Sigmoid colon (tissue), 7 donors: ENCODE measurements around the gene GNG14. TPM values are rescaled to one million over a fixed set of nuclear protein-coding genes. Genes with fewer than 3 reads are reported as not detected.
"Not testable (repeated sequence)": the region's sequence is repeated elsewhere in the genome, so short reads cannot be mapped to it uniquely, and the experiment has no call there.

ENCODE experiments used
- DNase-seq: peaks from one replicate; pipeline ENCODE4 v3.0.0-alpha.2; 2019
- H3K27ac ChIP-seq, 4 donors: fragments of 200-600 bp; sonication (generic); one replicate each; pipeline ENCODE4 v1.5.1; 2016 to 2019; ENCODE audit warnings: mild to moderate bottlenecking in 1 of 4
- H3K27me3 ChIP-seq, 3 donors: fragments of 200-600 bp; sonication (generic); one replicate each; pipeline ENCODE4 v1.5.1; 2019; ENCODE audit warnings: mild to moderate bottlenecking in 1 of 3
- H3K36me3 ChIP-seq, 4 donors: fragments of 200-600 bp; sonication (generic); one replicate each; pipeline ENCODE4 v1.5.1; 2016 to 2019
- H3K4me1 ChIP-seq, 4 donors: fragments of 200-600 bp; sonication (generic); one replicate each; pipeline ENCODE4 v1.5.1; 2017 to 2019
- H3K4me3 ChIP-seq, 4 donors: fragments of 200-600 bp; sonication (generic); one replicate each; pipeline ENCODE4 v1.5.1; 2017 to 2019; ENCODE audit warnings: mild to moderate bottlenecking in 2 of 4, moderate library complexity in 1 of 4
- H3K9me3 ChIP-seq, 4 donors: fragments of 200-600 bp in 3 of 4; sonication (generic) in 3 of 4; one replicate each; pipeline versions ENCODE4 v1.5.1 to v1.6.1; 2013 to 2019
- CTCF ChIP-seq, 4 experiments: fragments of 450-650 bp in 3 of 4; fragments of 200-600 bp in 1 of 4; IDR thresholded peaks; one replicate each; pipeline ENCODE4 v1.5.1; 2016 to 2019; ENCODE audit warnings: antibody characterized with exemption in 4 of 4, mild to moderate bottlenecking in 3 of 4, moderate library complexity in 2 of 4
- EP300 ChIP-seq, 4 donors: sonication (generic); formaldehyde crosslinking; IDR thresholded peaks; one replicate each; pipeline ENCODE4 v1.6.1; 2017; ENCODE audit warnings: antibody characterized with exemption in 4 of 4
- POLR2A ChIP-seq, 2 donors: fragments of 450-650 bp; IDR thresholded peaks; one replicate each; pipeline ENCODE4 v1.6.1; 2016; ENCODE audit warnings: antibody characterized with exemption in 2 of 2, mild to moderate bottlenecking in 2 of 2, moderate library complexity in 2 of 2
- POLR2AphosphoS5 ChIP-seq, 4 donors: sonication (generic); formaldehyde crosslinking; IDR thresholded peaks; one replicate each; pipeline ENCODE4 v1.6.1; 2017; ENCODE audit warnings: antibody characterized with exemption in 4 of 4
- WGBS, 2 donors: extraction: QIAGEN DNeasy Blood & Tissue Kit; methylation state at CpG; one replicate each; pipeline ENCODE4 v1.1.7; 2013; 5-methylcytosine and 5-hydroxymethylcytosine counted together
- intact Hi-C: fragments of 100-400 bp; cut with DNase I; formaldehyde crosslinking; loops from one replicate; pipeline ENCODE4 v1.15.1; 2023
- polyA plus RNA-seq, 3 donors: library from polyadenylated mRNA; stranded (reverse); fragments of 200-250 nt; gene quantifications; one replicate each; pipeline ENCODE4 v1.2.3, GENCODE V29; 2013
- total RNA-seq, 4 donors: library from RNA; depleted of rRNA; stranded (reverse); fragments of >200 nt; gene quantifications; one replicate each; pipeline ENCODE4 v1.1.0, GENCODE V29; 2016
- donor health status: healthy with polysubstance abuse.
- donor health status: Bipolar disorder and iron deficiency.
- donor health status: healthy.

The GNG14 gene
- total and polyA plus RNA-seq, 7 donors = not detected

- peaks cover 0 to 15% (median 15%) of the 10 kb centered on the region in 4 donors for H3K4me1 ChIP-seq
- no peak for TF ChIP-seq EP300 (IDR thresholded peaks at IDR 0.05)
- TF ChIP-seq POLR2A (IDR thresholded peaks at IDR 0.05) = no peak
- TF ChIP-seq CTCF (IDR thresholded peaks at IDR 0.05) = no peak
- TF ChIP-seq POLR2AphosphoS5 (IDR thresholded peaks at IDR 0.05) = no peak
- no peak overlapping the region for H3K4me3 ChIP-seq
- H3K9me3 ChIP-seq = no peaks in the 10 kb centered on the region
- intact Hi-C loops = no loop called here
- no peaks in the 10 kb centered on the region for H3K27me3 ChIP-seq
- H3K27ac ChIP-seq = no peak overlapping the region
- no peak for DNase-seq
- no peaks in the 10 kb centered on the region for H3K36me3 ChIP-seq
- WGBS, 2 donors = 95 to 96% methylated on average over 26 of the region's 26 CpGs
Measured at GRCh38 chr19:12642506-12642905, 45.3 kb upstream of the GNG14 start.

- intact Hi-C loops, H3K36me3 ChIP-seq, DNase-seq, H3K27me3 ChIP-seq, H3K4me3 ChIP-seq, H3K9me3 ChIP-seq, H3K27ac ChIP-seq: not testable (repeated sequence)
- H3K4me1 ChIP-seq = peaks cover 0 to 28% (median 26%) of the 10 kb centered on the region in 4 donors
- 96 to 97% methylated on average over 14 of the region's 14 CpGs for WGBS, 2 donors
Measured at GRCh38 chr19:12643716-12644115, 44.1 kb upstream of the GNG14 start.

GRCh38 chr19:12646551-12646950, 41.2 kb upstream of the GNG14 start:
- intact Hi-C loops = no loop called here
- no peak overlapping the region for H3K27ac ChIP-seq
- TF ChIP-seq POLR2A (IDR thresholded peaks at IDR 0.05) (no peak), CTCF (IDR thresholded peaks at IDR 0.05) (no peak), EP300 (IDR thresholded peaks at IDR 0.05) (no peak), POLR2AphosphoS5 (IDR thresholded peaks at IDR 0.05) (no peak)
- no peak overlapping the region for H3K4me3 ChIP-seq
- H3K9me3 ChIP-seq = no peaks in the 10 kb centered on the region
- no peak for DNase-seq
- WGBS, 2 donors = 87 to 94% methylated on average over 10 of the region's 10 CpGs
- no peaks in the 10 kb centered on the region for H3K36me3 ChIP-seq
- no peaks in the 10 kb centered on the region for H3K27me3 ChIP-seq
- H3K4me1 ChIP-seq = peaks cover 0 to 17% (median 15%) of the 10 kb centered on the region in 4 donors

- Histone ChIP-seq H3K9me3 (no peaks in the 10 kb centered on the region), H3K27ac (peak overlapping the region in 2 of 4 donors; percentile 1 to 11), H3K4me1 (peaks cover 0 to 17% (median 15%) of the 10 kb centered on the region in 4 donors), H3K4me3 (peak overlapping the region in 1 of 4 donors; percentile 46), H3K36me3 (no peaks in the 10 kb centered on the region), H3K27me3 (no peaks in the 10 kb centered on the region)
- DNase-seq = no peak
- intact Hi-C loops = no loop called here
- TF ChIP-seq POLR2A (IDR thresholded peaks at IDR 0.05) = no peak
- no peak for TF ChIP-seq EP300 (IDR thresholded peaks at IDR 0.05)
- TF ChIP-seq CTCF (IDR thresholded peaks at IDR 0.05) = no peak
- TF ChIP-seq POLR2AphosphoS5 (IDR thresholded peaks at IDR 0.05) = no peak
- 42 to 76% methylated on average over 8 of the region's 8 CpGs for WGBS, 2 donors
Measured at GRCh38 chr19:12647047-12647446, 40.8 kb upstream of the GNG14 start.

GRCh38 chr19:12647490-12648071, 40.2 kb upstream of the GNG14 start:
- Histone ChIP-seq H3K4me1 (peaks cover 0 to 17% (median 15%) of the 10 kb centered on the region in 4 donors), H3K36me3 (no peaks in the 10 kb centered on the region), H3K4me3 (peak overlapping the region; percentile 8 to 46 (median 37)), H3K27ac (peak overlapping the region in 2 of 4 donors; percentile 1 to 11), H3K27me3 (no peaks in the 10 kb centered on the region), H3K9me3 (no peaks in the 10 kb centered on the region)
- TF ChIP-seq EP300 (IDR thresholded peaks at IDR 0.05) (no peak), POLR2AphosphoS5 (IDR thresholded peaks at IDR 0.05) (no peak), POLR2A (IDR thresholded peaks at IDR 0.05) (no peak), CTCF (IDR thresholded peaks at IDR 0.05) (no peak)
- peak; percentile 83 for DNase-seq
- WGBS, 2 donors = 8 to 38% methylated on average over 31 of the region's 31 CpGs
- intact Hi-C loops = no loop called here
